Measurements from ENCODE around the gene PPP5C.
"Not testable (repeated sequence)": the region's sequence is repeated elsewhere in the genome, so short reads cannot be mapped to it uniquely, and the experiment has no call there.

- TF ChIP-seq, protein P1, sequence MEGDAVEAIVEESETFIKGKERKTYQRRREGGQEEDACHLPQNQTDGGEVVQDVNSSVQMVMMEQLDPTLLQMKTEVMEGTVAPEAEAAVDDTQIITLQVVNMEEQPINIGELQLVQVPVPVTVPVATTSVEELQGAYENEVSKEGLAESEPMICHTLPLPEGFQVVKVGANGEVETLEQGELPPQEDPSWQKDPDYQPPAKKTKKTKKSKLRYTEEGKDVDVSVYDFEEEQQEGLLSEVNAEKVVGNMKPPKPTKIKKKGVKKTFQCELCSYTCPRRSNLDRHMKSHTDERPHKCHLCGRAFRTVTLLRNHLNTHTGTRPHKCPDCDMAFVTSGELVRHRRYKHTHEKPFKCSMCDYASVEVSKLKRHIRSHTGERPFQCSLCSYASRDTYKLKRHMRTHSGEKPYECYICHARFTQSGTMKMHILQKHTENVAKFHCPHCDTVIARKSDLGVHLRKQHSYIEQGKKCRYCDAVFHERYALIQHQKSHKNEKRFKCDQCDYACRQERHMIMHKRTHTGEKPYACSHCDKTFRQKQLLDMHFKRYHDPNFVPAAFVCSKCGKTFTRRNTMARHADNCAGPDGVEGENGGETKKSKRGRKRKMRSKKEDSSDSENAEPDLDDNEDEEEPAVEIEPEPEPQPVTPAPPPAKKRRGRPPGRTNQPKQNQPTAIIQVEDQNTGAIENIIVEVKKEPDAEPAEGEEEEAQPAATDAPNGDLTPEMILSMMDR (IDR thresholded peaks at IDR 0.05) = not testable (repeated sequence)
- TF ChIP-seq ZFX (IDR thresholded peaks at IDR 0.05; ENCODE audit: borderline replicate concordance) = not testable (repeated sequence)
These were observed 86.6 kb downstream of the PPP5C start for GRCh38 chr19:46433470-46433869.
